ENCODE measurements around the gene CDK5RAP3. TPM values are rescaled to one million over a fixed set of nuclear protein-coding genes. Genes with fewer than 3 reads are reported as not detected.

Gene CDK5RAP3
- total RNA-seq, 1 experiment from 2014 or later = 128 TPM

- TF ChIP-seq MLX (CRISPR knock-in tag; IDR thresholded peaks at IDR 0.05) = no peak
Measured at GRCh38 chr17:47946929-47947397, 23.9 kb upstream of the CDK5RAP3 start (continued).

- POLR2A ChIA-PET = no interaction called here
- Mint-ChIP-seq H3K9me3 (no peaks in the 10 kb centered on the region), H3K27ac (peak overlapping the region; percentile 83), H3K4me3 (no peak overlapping the region), H3K27me3 (ENCODE audit: low read depth) (no peaks in the 10 kb centered on the region), H3K36me3 (peaks cover 6% of the 10 kb centered on the region; the same call in 1 of the 2 replicates), H3K4me1 (peaks cover 16% of the 10 kb centered on the region)
- DNase-seq (ENCODE audit: low spot score) = no peak
- no peak for ATAC-seq
- TF ChIP-seq JUN (CRISPR knock-in tag; IDR thresholded peaks at IDR 0.05) (no peak), PREB (CRISPR knock-in tag; IDR thresholded peaks at IDR 0.05; ENCODE audit: borderline replicate concordance) (no peak), CTCF (IDR thresholded peaks at IDR 0.05) (no peak), EMX1 (CRISPR knock-in tag; IDR thresholded peaks at IDR 0.05) (peak; percentile 23; the same call in 1 of the 2 replicates), ZNF671 (CRISPR knock-in tag; IDR thresholded peaks at IDR 0.05) (no peak)
- CTCF ChIA-PET = interaction anchor here (0.6 to 4.9 kb wide), 15 partner anchors 9 to 123 kb away, joined by 3 to 104 read pairs (median 5); partner anchors contain the start of genes CDK5RAP3, PRR15L, SCRN2 and SP2
Measured at GRCh38 chr17:47948706-47949196, 22.2 kb upstream of the CDK5RAP3 start.

GRCh38 chr17:47949197-47949759 lies 21.6 kb upstream of the CDK5RAP3 start:
- peaks cover 16% of the 10 kb centered on the region for H3K4me1 Mint-ChIP-seq
- H3K4me3 Mint-ChIP-seq = peak overlapping the region; percentile 47
- peak overlapping the region; percentile 83 for H3K27ac Mint-ChIP-seq
- peak; percentile 88 for ATAC-seq
- CTCF ChIA-PET = interaction anchor here (0.6 to 4.9 kb wide), 25 partner anchors 8 to 272 kb away, joined by 3 to 104 read pairs (median 5); partner anchors contain the start of genes CDK5RAP3, PNPO, PRR15L and SCRN2
- TF ChIP-seq SMAD3 (CRISPR knock-in tag; IDR thresholded peaks at IDR 0.05; ENCODE audit: borderline replicate concordance) = 0 out of 2 replicates have a peak, but pooled peaks have one; percentile 28
- TF ChIP-seq CREM (CRISPR knock-in tag; IDR thresholded peaks at IDR 0.05) = no peak
- TF ChIP-seq ZNF423 (CRISPR knock-in tag; IDR thresholded peaks at IDR 0.05) = no peak
- peak; percentile 72 for TF ChIP-seq CTCF (IDR thresholded peaks at IDR 0.05)
- peak; percentile 50; the same call in 1 of the 2 replicates for TF ChIP-seq SP1 (CRISPR knock-in tag; conservative IDR thresholded peaks at IDR 0.05)
- peak; percentile 75; the same call in 1 of the 2 replicates for TF ChIP-seq HMGXB4 (CRISPR knock-in tag; IDR thresholded peaks at IDR 0.05)
- TF ChIP-seq MAX (CRISPR knock-in tag; IDR thresholded peaks at IDR 0.05) = 0 out of 2 replicates have a peak, but pooled peaks have one; percentile 14
- TF ChIP-seq ETV6 (CRISPR knock-in tag; IDR thresholded peaks at IDR 0.05) = 0 out of 2 replicates have a peak, but pooled peaks have one; percentile 17
- TF ChIP-seq NR2C2 (CRISPR knock-in tag; IDR thresholded peaks at IDR 0.05) = no peak
- TF ChIP-seq GABPB1 (CRISPR knock-in tag; IDR thresholded peaks at IDR 0.05) = peak; percentile 18
- 0 out of 2 replicates have a peak, but pooled peaks have one; percentile 17 for TF ChIP-seq PRDM15 (CRISPR knock-in tag; IDR thresholded peaks at IDR 0.05)
- no peak for TF ChIP-seq ERG (CRISPR knock-in tag; IDR thresholded peaks at IDR 0.05)
- no peaks in the 10 kb centered on the region for H3K9me3 Mint-ChIP-seq
- DNase-seq (ENCODE audit: low spot score) = peak; percentile 98
- H3K27me3 Mint-ChIP-seq (ENCODE audit: low read depth) = no peaks in the 10 kb centered on the region
- peaks cover 6% of the 10 kb centered on the region; the same call in 1 of the 2 replicates for H3K36me3 Mint-ChIP-seq
- POLR2A ChIA-PET = no interaction called here

All from WTC11 (cell line).